GM21390 (cell line): Measurements from ENCODE around the gene KRTAP9-4.
"Not testable (repeated sequence)": the region's sequence is repeated elsewhere in the genome, so short reads cannot be mapped to it uniquely, and the experiment has no call there.

Source experiments
- ATAC-seq: cut with Tn5 transposase; IDR thresholded peaks from one replicate; pipeline ENCODE4 v1.9.1; 2021; ENCODE audit not compliant: unreplicated experiment

The KRTAP9-4 gene

DNA sequence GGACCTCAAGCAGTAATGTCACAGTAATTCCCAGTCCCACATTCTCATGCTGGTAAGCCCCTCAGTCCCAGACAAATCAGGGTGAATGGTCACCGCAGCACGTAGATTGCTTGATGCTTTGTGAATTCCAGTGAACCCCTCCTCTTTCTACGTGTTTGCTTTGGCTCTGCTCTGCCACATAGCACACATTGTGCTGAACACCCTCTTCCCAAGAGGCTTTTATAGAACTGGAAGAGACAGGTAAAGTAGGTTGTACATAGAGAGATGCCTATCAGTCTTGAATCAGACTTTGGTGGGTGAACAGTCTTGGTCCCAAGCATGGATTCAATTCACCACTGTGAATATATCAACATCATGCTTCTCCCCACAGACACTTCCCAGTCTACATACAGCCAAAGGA is 15.1 kb downstream of the KRTAP9-4 start:
- ATAC-seq, result no peak

DNA sequence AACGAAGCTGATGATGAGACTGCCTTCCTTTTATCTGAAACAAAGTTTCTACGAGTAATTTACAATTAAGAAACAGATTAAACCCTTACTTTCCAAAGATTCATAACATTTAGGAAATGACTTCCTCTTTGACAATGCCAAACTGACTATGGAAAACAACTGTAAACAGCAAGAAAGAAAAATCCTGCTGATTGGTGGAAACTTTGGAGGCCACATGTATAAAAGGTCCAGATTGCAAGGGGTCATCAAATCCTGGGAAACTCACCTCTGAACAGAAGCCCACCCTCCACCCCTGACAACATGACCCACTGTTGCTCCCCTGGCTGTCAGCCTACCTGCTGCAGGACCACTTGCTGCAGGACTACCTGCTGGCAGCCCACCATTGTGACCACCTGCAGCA is 15.6 kb downstream of the KRTAP9-4 start, which contains the start of gene KRTAP9-6:
Gene KRTAP9-6, plus strand, starts transcription at position 301 of the 400 bp plus-strand sequence. Its CDS starts 0 bp downstream, at position 301.
- ATAC-seq, result no peak

DNA sequence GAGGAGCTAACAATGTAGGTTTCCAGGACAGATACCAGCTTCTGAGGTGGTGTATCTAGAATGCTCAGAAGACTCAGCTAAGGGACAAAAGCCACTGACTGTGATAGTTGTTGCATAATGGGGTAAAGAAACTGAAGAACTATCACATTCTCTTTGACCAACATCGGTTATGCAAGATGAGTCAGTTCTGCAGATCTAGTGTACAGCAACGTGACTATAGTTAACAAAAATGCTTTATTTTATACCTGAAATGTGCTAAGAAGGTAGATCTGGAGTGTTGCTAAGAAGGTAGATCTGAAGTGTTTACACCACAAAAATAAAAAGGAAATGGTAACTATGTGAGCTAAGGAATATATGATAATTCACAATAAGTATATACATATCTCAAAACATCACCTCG is 18.2 kb downstream of the KRTAP9-4 start:
- ATAC-seq, result no peak

DNA sequence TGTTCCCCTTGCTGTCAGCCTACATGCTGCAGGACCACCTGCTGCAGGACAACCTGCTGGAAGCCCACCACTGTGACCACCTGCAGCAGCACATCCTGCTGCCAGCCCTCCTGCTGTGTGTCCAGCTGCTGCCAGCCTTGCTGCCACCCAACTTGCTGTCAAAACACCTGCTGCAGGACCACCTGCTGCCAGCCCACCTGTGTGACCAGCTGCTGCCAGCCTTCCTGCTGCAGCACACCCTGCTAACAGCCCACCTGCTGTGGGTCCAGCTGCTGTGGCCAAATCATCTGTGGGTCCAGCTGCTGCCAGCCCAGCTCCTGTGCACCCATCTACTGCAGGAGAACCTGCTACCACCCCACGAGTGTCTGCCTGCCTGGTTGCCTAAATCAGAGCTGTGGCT is 21.8 kb downstream of the KRTAP9-4 start:
- ATAC-seq, result not testable (repeated sequence)

DNA sequence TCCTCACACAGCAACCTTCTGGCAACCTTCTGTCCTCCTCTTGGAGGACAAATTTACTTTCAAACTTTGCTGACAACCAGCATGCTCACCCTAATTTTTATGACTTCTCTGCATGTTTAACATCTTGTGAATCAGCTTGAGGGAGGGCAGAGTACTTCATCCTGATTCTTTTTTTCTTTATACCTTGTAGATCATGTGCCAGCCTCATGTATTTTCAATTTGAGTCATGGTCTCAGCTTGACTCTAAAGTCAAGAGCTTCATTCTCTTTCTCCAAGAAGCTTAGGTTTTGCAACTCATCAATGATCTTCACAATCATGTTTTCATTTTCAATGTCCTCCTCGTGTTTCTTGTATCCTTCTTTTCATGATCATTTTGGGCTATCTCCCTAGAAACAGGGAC is 22.4 kb downstream of the KRTAP9-4 start:
- ATAC-seq, result no peak

DNA sequence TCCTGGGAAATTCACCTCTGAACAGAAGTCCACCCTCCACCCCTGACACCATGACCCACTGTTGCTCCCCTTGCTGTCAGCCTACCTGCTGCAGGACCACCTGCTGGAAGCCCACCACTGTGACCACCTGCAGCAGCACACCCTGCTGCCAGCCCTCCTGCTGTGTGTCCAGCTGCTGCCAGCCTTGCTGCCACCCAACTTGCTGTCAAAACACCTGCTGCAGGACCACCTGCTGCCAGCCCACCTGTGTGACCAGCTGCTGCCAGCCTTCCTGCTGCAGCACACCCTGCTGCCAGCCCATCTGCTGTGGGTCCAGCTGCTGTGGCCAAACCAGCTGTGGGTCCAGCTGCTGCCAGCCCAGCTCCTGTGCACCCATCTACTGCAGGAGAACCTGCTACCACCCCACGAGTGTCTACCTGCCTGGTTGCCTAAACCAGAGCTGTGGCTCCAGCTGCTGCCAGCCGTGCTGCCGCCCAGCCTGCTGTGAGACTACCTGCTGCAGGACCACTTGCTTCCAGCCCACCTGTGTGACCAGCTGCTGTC is 26.2 kb downstream of the KRTAP9-4 start, which contains the start of gene KRTAP9-7:
Gene KRTAP9-7, plus strand, starts transcription at position 51 of the 543 bp plus-strand sequence. Its CDS starts 0 bp downstream, at position 51.
- not testable (repeated sequence) for ATAC-seq

DNA sequence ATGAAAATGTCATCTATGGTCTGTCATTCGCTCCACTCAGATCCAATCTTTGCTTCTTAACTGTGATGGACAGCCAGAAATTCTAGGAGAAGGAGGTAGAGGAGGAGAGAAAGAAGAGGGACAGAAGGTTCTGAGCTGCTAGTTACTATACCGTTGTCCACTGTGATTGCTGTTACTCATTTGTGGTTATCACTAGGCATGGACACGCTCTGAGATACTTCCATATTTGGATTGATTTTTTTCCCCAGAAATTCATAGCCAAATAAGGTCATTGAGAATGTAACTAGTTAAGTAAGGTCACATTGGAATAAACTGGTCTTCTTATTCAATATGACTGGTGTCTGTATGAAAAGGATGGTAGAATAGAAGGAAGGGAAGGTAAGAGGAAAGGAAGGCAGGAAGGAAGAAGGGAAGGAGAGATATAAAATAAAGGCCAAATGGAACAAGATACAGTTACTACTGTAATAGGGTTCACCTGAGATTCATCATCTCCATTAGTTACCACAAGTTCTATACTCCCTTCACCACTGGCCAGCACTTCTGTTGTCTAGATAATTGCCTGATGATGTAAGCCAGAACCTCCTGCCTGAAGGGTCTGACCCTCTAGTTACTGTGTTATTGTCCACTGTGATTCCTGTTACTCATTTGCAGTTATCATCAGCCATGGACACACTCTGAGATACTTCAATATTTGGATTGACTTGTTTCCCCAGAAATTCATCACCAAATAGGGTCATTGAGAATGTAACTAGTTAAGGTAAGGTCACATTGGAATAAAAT is 28.9 kb downstream of the KRTAP9-4 start:
- ATAC-seq, result no peak

DNA sequence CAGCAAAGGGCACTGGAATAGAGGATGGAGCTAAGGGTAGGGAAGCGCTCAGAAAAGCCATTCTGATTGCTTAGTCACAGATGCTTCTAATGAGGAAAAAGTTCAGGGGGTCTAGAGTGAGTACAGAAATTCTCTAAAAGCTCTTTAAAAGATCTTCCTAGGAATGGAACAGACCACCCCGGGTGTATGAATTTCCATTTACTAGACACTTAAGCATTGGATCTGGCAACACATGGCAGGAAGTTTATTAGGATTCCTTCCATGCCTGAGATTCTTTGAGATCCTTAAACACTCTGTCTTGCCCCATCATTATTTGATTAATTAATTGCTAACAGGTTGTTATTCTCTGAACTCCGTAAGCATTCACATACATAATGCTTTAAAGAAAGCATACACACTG is 34.6 kb downstream of the KRTAP9-4 start:
- ATAC-seq, result no peak

DNA sequence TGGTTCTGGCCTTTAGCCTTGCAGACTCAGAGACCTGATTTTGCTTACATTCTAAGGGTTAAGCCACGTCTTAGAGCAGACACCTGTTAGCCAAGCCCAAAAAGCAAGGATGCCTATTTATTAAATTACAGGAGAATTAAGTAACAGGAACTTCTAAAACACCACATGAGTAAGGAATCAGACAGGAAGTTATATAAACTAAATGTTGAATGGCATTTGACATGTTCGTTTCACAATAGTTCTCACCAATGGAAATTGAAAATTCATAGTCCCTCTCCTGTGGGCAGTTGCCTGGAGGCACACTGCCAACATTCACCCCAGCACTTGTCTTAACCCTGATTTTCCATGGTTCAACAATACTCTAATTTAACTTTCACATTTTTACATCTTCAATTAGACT is 35.1 kb downstream of the KRTAP9-4 start:
- ATAC-seq, result no peak

DNA sequence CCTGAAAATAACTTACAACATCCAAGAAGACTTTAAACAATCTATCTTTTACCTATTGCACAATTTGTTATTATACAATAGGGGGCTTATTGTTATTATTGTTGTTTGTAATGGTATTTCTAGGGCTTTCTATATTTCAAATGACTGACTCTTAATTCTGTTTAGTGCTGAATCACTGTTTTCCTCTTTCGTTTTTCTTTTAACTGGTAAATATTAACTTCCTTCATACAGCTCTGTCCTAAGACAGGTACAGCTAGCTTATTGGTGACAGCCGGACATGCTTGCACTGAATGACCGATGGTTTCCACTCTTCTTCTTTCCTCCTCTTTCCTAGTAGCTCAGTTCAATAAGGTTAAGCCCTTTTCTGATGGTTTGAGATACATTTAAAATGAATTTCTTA is 37.6 kb downstream of the KRTAP9-4 start:
- no peak for ATAC-seq

DNA sequence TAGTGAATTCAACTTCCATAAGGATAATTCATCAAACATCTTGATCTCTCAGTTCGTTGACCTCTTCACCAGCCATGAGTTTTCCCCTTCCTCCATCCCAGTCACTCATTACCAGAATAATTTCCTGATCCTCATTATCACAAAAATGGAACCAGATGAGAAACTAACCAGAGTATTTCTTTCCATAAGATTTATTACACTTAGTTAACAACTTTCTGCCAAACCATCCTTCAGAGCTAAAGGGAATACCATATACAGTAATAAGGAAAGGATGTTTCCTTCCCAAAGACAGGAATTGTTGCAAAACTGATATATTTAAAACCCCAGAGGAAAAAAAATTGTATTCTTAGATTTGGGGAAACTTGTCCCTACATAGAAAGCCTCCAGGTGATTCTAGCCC is 44.5 kb downstream of the KRTAP9-4 start:
- no peak for ATAC-seq

DNA sequence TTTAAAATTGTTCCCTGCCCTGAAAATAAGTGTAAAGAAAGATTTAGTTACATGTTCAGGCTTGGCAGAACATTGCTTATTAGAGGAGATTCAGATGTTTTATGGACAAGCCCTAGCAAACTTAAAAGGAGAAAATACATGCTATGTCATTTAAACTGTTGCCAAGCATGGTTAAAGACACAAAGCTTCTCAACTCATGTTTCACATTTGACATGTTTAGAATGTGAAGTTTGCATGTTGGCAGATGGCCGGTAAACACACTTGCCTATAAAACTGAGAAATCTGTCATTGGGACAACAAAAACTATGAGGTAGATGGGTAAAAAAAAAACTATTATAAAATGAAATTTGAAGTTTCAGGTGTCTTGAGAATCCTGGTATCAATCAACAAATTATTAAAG is 47.4 kb downstream of the KRTAP9-4 start:
- no peak for ATAC-seq

DNA sequence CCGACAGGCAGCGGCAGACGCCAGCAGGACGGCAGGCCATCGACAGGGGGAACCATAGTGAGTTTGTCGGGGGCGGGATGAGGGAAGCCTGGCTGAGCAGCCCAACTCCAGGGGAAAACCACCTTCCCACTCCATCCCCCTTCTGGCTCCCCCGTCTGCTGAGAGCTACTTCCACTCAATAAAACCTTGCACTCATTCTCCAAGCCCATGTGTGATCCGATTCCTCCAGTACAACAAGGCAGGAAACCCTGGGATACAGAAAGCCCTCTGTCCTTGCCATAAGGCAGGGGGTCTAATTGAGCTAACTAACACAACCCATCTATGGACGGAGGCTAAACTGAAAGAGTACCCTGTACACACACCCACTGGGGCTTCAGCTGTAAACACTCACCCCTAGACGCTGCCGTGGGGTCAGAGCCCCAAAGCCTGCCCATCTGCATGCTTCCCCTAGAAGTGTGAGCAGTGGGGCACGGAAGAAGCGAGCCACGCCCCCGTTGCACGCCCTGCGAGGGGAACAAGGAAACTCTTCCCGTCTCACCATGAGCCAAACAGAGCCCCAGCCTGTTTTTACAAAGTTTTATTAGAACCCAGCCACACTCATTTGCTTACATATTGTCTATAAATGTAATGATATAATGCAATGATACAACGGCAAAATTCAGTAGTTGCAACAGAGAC is 49.1 kb downstream of the KRTAP9-4 start:
- no peak for ATAC-seq
